GM12892 (cell line): ENCODE results near the gene PABPN1L.

Experiments
- POLR2A ChIP-seq: IDR thresholded peaks from 2 replicates; pipeline ENCODE4 v1.6.1; 2011; ENCODE audit warnings: low read depth, low read length, control low read depth
- POLR2AphosphoS5 ChIP-seq: IDR thresholded peaks from 2 replicates; pipeline ENCODE4 v1.6.1; 2011; ENCODE audit warnings: low read depth, low read length, control low read depth

GRCh38 chr16:88824256-88825077 is 42.0 kb downstream of the PABPN1L start:
- TF ChIP-seq POLR2AphosphoS5 = no peak
- no peak for TF ChIP-seq POLR2A
